Naive thymus-derived CD4-positive, alpha-beta T cell (primary cell): ENCODE measurements around the gene HOXB3. TPM values are rescaled to one million over a fixed set of nuclear protein-coding genes. Genes with fewer than 3 reads are reported as not detected.

ENCODE experiments used
- ATAC-seq: fragments of 150-1000 bp; cut with Tn5 transposase; 2 replicates; pipeline ENCODE4 v1.10.0; 2021; ENCODE audit warnings: mild to moderate bottlenecking, moderate library complexity
- CTCF ChIA-PET: fragments of 350-600 bp; sonication (Branson Sonifier 250); formaldehyde crosslinking; loops from one replicate; lab custom pipeline; 2021; ENCODE audit warnings: antibody characterized with exemption; lab: Charles Lee
- POLR2A ChIA-PET: fragments of 350-600 bp; sonication (Branson Sonifier 250); formaldehyde crosslinking; loops from one replicate; lab custom pipeline; 2021; ENCODE audit warnings: antibody characterized with exemption, inconsistent platforms; lab: Charles Lee
- DNase-seq, 9 donors: peaks; one replicate each; pipeline versions ENCODE4 v3.0.0 to v3.0.0-alpha.2; 2020 to 2022; ENCODE audit warnings: mixed read lengths in 1 of 9
- H3K27ac ChIP-seq: one replicate; pipeline ENCODE4 v1.7.0; 2013; ENCODE audit warnings: mild to moderate bottlenecking, low read depth, low read length, moderate library complexity
- H3K27me3 ChIP-seq, 2 donors: one replicate each; pipeline ENCODE4 v1.7.0; 2013; ENCODE audit warnings: low read length in 2 of 2, mild to moderate bottlenecking in 2 of 2, moderate library complexity in 2 of 2; ENCODE audit not compliant: control insufficient read depth in 2 of 2, insufficient read depth in 2 of 2
- H3K36me3 ChIP-seq, 3 experiments: 1 replicate in 2 of 3; 2 replicates in 1 of 3; pipeline ENCODE4 v1.7.0; 2013; ENCODE audit warnings: low read length in 3 of 3, mild to moderate bottlenecking in 3 of 3, moderate library complexity in 1 of 3; ENCODE audit not compliant: insufficient read depth in 3 of 3, control insufficient read depth in 2 of 3
- H3K4me1 ChIP-seq, 2 donors: one replicate each; pipeline ENCODE4 v1.7.0; 2013; ENCODE audit warnings: low read length in 2 of 2, mild to moderate bottlenecking in 2 of 2, moderate library complexity in 1 of 2; ENCODE audit not compliant: control insufficient read depth in 2 of 2, insufficient read depth in 2 of 2
- H3K4me3 ChIP-seq: 2 replicates; pipeline ENCODE4 v1.7.0; 2013; ENCODE audit warnings: mild to moderate bottlenecking, low read length
- H3K9me3 ChIP-seq, 3 experiments: 1 replicate in 2 of 3; 2 replicates in 1 of 3; pipeline ENCODE4 v1.7.0; 2013; ENCODE audit warnings: low read length in 3 of 3; ENCODE audit not compliant: control insufficient read depth in 2 of 3
- H3K27ac Mint-ChIP-seq, 9 donors: one replicate each; pipeline ENCODE4 v1.8.0; 2020 to 2022; ENCODE audit warnings: mixed read lengths in 9 of 9, mild to moderate bottlenecking in 8 of 9, moderate library complexity in 5 of 9, inconsistent platforms in 2 of 9
- H3K27me3 Mint-ChIP-seq, 5 donors: one replicate each; pipeline ENCODE4 v1.8.0; 2021 to 2022; ENCODE audit warnings: mixed read lengths in 5 of 5, mild to moderate bottlenecking in 1 of 5
- H3K36me3 Mint-ChIP-seq, 5 donors: one replicate each; pipeline ENCODE4 v1.8.0; 2020 to 2022; ENCODE audit warnings: mixed read lengths in 5 of 5, mild to moderate bottlenecking in 3 of 5, inconsistent platforms in 1 of 5
- H3K4me1 Mint-ChIP-seq, 7 donors: one replicate each; pipeline ENCODE4 v1.8.0; 2020 to 2022; ENCODE audit warnings: mixed read lengths in 7 of 7, mild to moderate bottlenecking in 3 of 7, inconsistent platforms in 1 of 7
- H3K4me3 Mint-ChIP-seq, 10 donors: one replicate each; pipeline ENCODE4 v1.8.0; 2020 to 2022; ENCODE audit warnings: mild to moderate bottlenecking in 10 of 10, mixed read lengths in 10 of 10, moderate library complexity in 6 of 10, inconsistent platforms in 2 of 10
- H3K9me3 Mint-ChIP-seq, 11 donors: one replicate each; pipeline ENCODE4 v1.8.0; 2020 to 2022; ENCODE audit warnings: mixed read lengths in 11 of 11, mild to moderate bottlenecking in 4 of 11, inconsistent platforms in 1 of 11, moderate library complexity in 1 of 11
- intact Hi-C, 2 donors: fragments of 100-400 bp; cut with micrococcal nuclease; formaldehyde crosslinking; loops; one replicate each; pipeline ENCODE4 v1.15.1; 2023
- polyA plus RNA-seq, 2 donors: library from polyadenylated mRNA; unstranded; fragments of 300-500 nt; fragmentation: Illumina TruSeq; gene quantifications; one replicate each; pipeline ENCODE4 v1.2.3, GENCODE V29; 2021
- total RNA-seq, 6 experiments: library from RNA in 5 of 6; stranded (reverse) in 5 of 6; gene quantifications; 1 replicate in 5 of 6; 2 replicates in 1 of 6; pipeline ENCODE4 v1.2.3 and lab custom pipeline; 2021 to 2026

Gene HOXB3
- total and polyA plus RNA-seq, 7 experiments from 2014 or later = 0.11 to 14.6 (median 5.8) TPM; not detected in 1

GRCh38 chr17:48567209-48567608 lies 22.8 kb downstream of the HOXB3 start:
- Histone ChIP-seq H3K9me3 (no peaks in the 10 kb centered on the region), H3K4me3 (no peak overlapping the region), H3K36me3 (no peaks in the 10 kb centered on the region), H3K27ac (no peak overlapping the region), H3K27me3 (peaks cover 0 to 4% of the 10 kb centered on the region in 2 donors), H3K4me1 (no peaks in the 10 kb centered on the region)
- no peaks in the 10 kb centered on the region for H3K9me3 Mint-ChIP-seq
- peaks cover 0 to 20% (median 9%) of the 10 kb centered on the region in 7 donors for H3K4me1 Mint-ChIP-seq
- POLR2A ChIA-PET = interaction anchor here (0.6 to 2.3 kb wide), 2 partner anchors 12 to 264 kb away, joined by 4 to 7 read pairs; no protein-coding TSS in a partner anchor
- intact Hi-C loops = no loop called here
- CTCF ChIA-PET = no interaction called here
- ATAC-seq = no peak
- no peak overlapping the region for H3K27ac Mint-ChIP-seq
- no peak for DNase-seq
- peaks cover 0 to 20% (median 0%) of the 10 kb centered on the region in 5 donors for H3K36me3 Mint-ChIP-seq
- peaks cover 4 to 26% (median 17%) of the 10 kb centered on the region in 5 donors for H3K27me3 Mint-ChIP-seq
- H3K4me3 Mint-ChIP-seq = no peak overlapping the region

GRCh38 chr17:48566717-48567116 lies 23.3 kb downstream of the HOXB3 start:
- DNase-seq (no peak), ATAC-seq (no peak)
- Mint-ChIP-seq H3K27me3 (peaks cover 4 to 26% (median 18%) of the 10 kb centered on the region in 5 donors), H3K9me3 (no peaks in the 10 kb centered on the region), H3K4me1 (peaks cover 0 to 19% (median 11%) of the 10 kb centered on the region in 7 donors), H3K27ac (no peak overlapping the region), H3K36me3 (peaks cover 0 to 19% (median 0%) of the 10 kb centered on the region in 5 donors), H3K4me3 (no peak overlapping the region)
- Histone ChIP-seq H3K36me3 (no peaks in the 10 kb centered on the region), H3K27me3 (peaks cover 0 to 4% of the 10 kb centered on the region in 2 donors), H3K9me3 (no peaks in the 10 kb centered on the region), H3K4me3 (no peak overlapping the region), H3K4me1 (no peaks in the 10 kb centered on the region), H3K27ac (no peak overlapping the region)
- CTCF ChIA-PET = no interaction called here
- intact Hi-C loops = no loop called here
- POLR2A ChIA-PET = interaction anchor here (0.7 to 2.3 kb wide), 2 partner anchors 11 to 1782 kb away, joined by 4 to 7 read pairs; no protein-coding TSS in a partner anchor

- no peaks in the 10 kb centered on the region for H3K9me3 Mint-ChIP-seq
- no peak overlapping the region for H3K4me3 Mint-ChIP-seq
- peaks cover 0 to 16% (median 0%) of the 10 kb centered on the region in 5 donors for H3K36me3 Mint-ChIP-seq
- ATAC-seq (no peak), DNase-seq (no peak)
- Histone ChIP-seq H3K27me3 (peaks cover 0 to 4% of the 10 kb centered on the region in 2 donors), H3K9me3 (no peaks in the 10 kb centered on the region), H3K4me3 (no peak overlapping the region), H3K27ac (no peak overlapping the region), H3K36me3 (no peaks in the 10 kb centered on the region), H3K4me1 (no peaks in the 10 kb centered on the region)
- peaks cover 0 to 20% (median 11%) of the 10 kb centered on the region in 7 donors for H3K4me1 Mint-ChIP-seq
- peaks cover 4 to 32% (median 20%) of the 10 kb centered on the region in 5 donors for H3K27me3 Mint-ChIP-seq
- intact Hi-C loops = no loop called here
- CTCF ChIA-PET = interaction anchor here (0.7 kb wide), 1 partner anchor 796 kb away, joined by 3 read pairs; no protein-coding TSS in a partner anchor
- POLR2A ChIA-PET = interaction anchor here (0.7 to 2.3 kb wide), 3 partner anchors 11 to 1783 kb away, joined by 3 to 7 read pairs (median 4); no protein-coding TSS in a partner anchor
- H3K27ac Mint-ChIP-seq = no peak overlapping the region
Measured at GRCh38 chr17:48565925-48566710, 23.9 kb downstream of the HOXB3 start.

GRCh38 chr17:48565022-48565554 lies 25.0 kb downstream of the HOXB3 start:
- Mint-ChIP-seq H3K4me3 (peak overlapping the region in 5 of 10 donors; percentile 14 to 52 (median 33)), H3K27me3 (peaks cover 9 to 36% (median 17%) of the 10 kb centered on the region in 5 donors), H3K27ac (no peak overlapping the region), H3K36me3 (peaks cover 0 to 16% (median 0%) of the 10 kb centered on the region in 5 donors), H3K4me1 (peaks cover 0 to 21% (median 11%) of the 10 kb centered on the region in 7 donors), H3K9me3 (peaks cover 0 to 1% (median 0%) of the 10 kb centered on the region in 11 donors)
- Histone ChIP-seq H3K27me3 (peaks cover 0 to 4% of the 10 kb centered on the region in 2 donors), H3K4me3 (no peak overlapping the region), H3K27ac (no peak overlapping the region), H3K4me1 (no peaks in the 10 kb centered on the region), H3K36me3 (no peaks in the 10 kb centered on the region), H3K9me3 (no peaks in the 10 kb centered on the region)
- DNase-seq (no peak), ATAC-seq (no peak)
- ChIA-PET CTCF (no interaction called here), POLR2A (interaction anchor here (2.3 kb wide), 1 partner anchor 10 kb away, joined by 7 read pairs; no protein-coding TSS in a partner anchor)
- intact Hi-C loops = no loop called here

- peaks cover 0 to 4% of the 10 kb centered on the region in 2 donors for H3K27me3 ChIP-seq
- ChIA-PET POLR2A (no interaction called here), CTCF (no interaction called here)
- peaks cover 0 to 16% (median 0%) of the 10 kb centered on the region in 5 donors for H3K36me3 Mint-ChIP-seq
- H3K4me3 Mint-ChIP-seq = peak overlapping the region in 6 of 10 donors; percentile 14 to 54 (median 42)
- peak; percentile 14 for ATAC-seq
- no peaks in the 10 kb centered on the region for H3K36me3 ChIP-seq
- H3K27me3 Mint-ChIP-seq = peaks cover 9 to 34% (median 12%) of the 10 kb centered on the region in 5 donors
- no peak overlapping the region for H3K4me3 ChIP-seq
- H3K27ac Mint-ChIP-seq = no peak overlapping the region
- H3K4me1 ChIP-seq = no peaks in the 10 kb centered on the region
- intact Hi-C loops = no loop called here
- no peaks in the 10 kb centered on the region for H3K9me3 ChIP-seq
- H3K9me3 Mint-ChIP-seq = peaks cover 0 to 1% (median 0%) of the 10 kb centered on the region in 11 donors
- H3K27ac ChIP-seq = no peak overlapping the region
- peaks cover 0 to 21% (median 11%) of the 10 kb centered on the region in 7 donors for H3K4me1 Mint-ChIP-seq
- DNase-seq = no peak
Measured at GRCh38 chr17:48564188-48565021, 25.6 kb downstream of the HOXB3 start.

GRCh38 chr17:48563867-48564187 lies 26.2 kb downstream of the HOXB3 start:
- Histone ChIP-seq H3K4me3 (no peak overlapping the region), H3K36me3 (no peaks in the 10 kb centered on the region), H3K27me3 (peaks cover 0 to 1% of the 10 kb centered on the region in 2 donors), H3K27ac (no peak overlapping the region), H3K9me3 (no peaks in the 10 kb centered on the region), H3K4me1 (no peaks in the 10 kb centered on the region)
- Mint-ChIP-seq H3K9me3 (peaks cover 0 to 1% (median 0%) of the 10 kb centered on the region in 11 donors), H3K27ac (peak overlapping the region in 1 of 9 donors; percentile 37), H3K4me3 (peak overlapping the region in 6 of 10 donors; percentile 12 to 54 (median 48)), H3K27me3 (peaks cover 9 to 39% (median 12%) of the 10 kb centered on the region in 5 donors), H3K4me1 (peaks cover 0 to 16% (median 8%) of the 10 kb centered on the region in 7 donors), H3K36me3 (peaks cover 0 to 14% (median 0%) of the 10 kb centered on the region in 5 donors)
- CTCF ChIA-PET = no interaction called here
- ATAC-seq (no peak), DNase-seq (no peak)
- intact Hi-C loops = no loop called here
- POLR2A ChIA-PET = interaction anchor here (1.1 kb wide), 1 partner anchor 17 kb away, joined by 3 read pairs; no protein-coding TSS in a partner anchor
